Measurements from ENCODE around the gene SLC2A11. TPM values are rescaled to one million over a fixed set of nuclear protein-coding genes. Genes with fewer than 3 reads are reported as not detected.
A peak's percentile ranks its signal among the peaks of the same experiment; 100 is the strongest.

The SLC2A11 gene
- total and polyA plus RNA-seq, 2 experiments from 2014 or later: 6.1 to 16.6 TPM

GRCh38 chr22:23908587-23909205 is 51.0 kb downstream of the SLC2A11 start:
- H3K27ac ChIP-seq: no peak overlapping the region
- H3K9ac ChIP-seq: no peak overlapping the region
- H3K36me3 ChIP-seq (ENCODE audit: low read depth): no peaks in the 10 kb centered on the region
- no peaks in the 10 kb centered on the region for H4K20me1 ChIP-seq (ENCODE audit: insufficient read depth)
- H2AFZ ChIP-seq: 0 out of 2 replicates have a peak overlapping the region, but pooled peaks have one; percentile 19
- no peaks in the 10 kb centered on the region for H3K9me2 ChIP-seq (ENCODE audit: insufficient read depth)
- no peak overlapping the region for H3K4me3 ChIP-seq
- no peaks in the 10 kb centered on the region for H3K79me2 ChIP-seq (ENCODE audit: insufficient read depth)
- no peaks in the 10 kb centered on the region for H3K9me3 ChIP-seq (ENCODE audit: low read depth)
- H3K4me2 ChIP-seq (ENCODE audit: unreplicated experiment): no peak overlapping the region
- no peaks in the 10 kb centered on the region for H3F3A ChIP-seq (ENCODE audit: insufficient read depth)
- no peak for DNase-seq
- H3K4me1 ChIP-seq (ENCODE audit: insufficient read depth): peaks cover 6% of the 10 kb centered on the region
- no peak for TF ChIP-seq EZH2 (IDR thresholded peaks at IDR 0.05; ENCODE audit: insufficient read depth, poor library complexity, severe bottlenecking)
- 82 to 84% methylated on average over 11 of the region's 11 CpGs for WGBS, 2 experiments (ENCODE audit: low coverage in 1 of 2, low lambda C conversion rate in 2 of 2, missing lambda C conversion rate in 2 of 2)
- H3K27me3 ChIP-seq (replicated peaks; ENCODE audit: insufficient read depth): no peaks in the 10 kb centered on the region
- in situ Hi-C loops (cut with MboI): no loop called here

DNA sequence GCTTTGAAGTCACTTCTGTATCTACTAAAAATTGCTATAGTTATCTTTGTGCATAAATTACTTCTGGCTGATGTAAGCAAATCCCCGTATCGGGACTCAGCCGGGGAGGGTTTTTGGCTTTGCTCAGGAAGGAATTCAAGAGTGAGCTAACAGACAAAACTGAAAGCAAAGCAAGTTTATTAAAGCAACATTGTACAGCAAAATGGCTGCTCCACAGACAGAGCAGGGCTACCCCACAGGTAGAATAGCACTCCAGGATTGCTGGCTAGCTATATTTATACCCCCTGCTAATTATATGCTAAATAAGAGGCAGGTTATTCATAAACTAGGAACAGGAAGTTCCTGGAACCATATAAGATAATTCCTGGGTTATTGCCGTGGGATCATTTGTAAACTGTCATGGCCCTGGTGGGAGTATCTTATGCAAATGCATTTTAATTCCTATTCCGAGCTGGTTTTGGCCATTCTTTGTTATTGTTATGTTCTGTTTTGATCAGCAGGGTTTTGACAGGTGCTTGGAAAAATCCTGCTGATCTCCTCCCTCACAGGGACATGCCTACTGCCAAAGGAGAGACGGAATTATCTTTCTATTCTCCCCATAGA is 51.7 kb downstream of the SLC2A11 start:
- Histone ChIP-seq H3K4me2 (ENCODE audit: unreplicated experiment) (no peak overlapping the region), H3K9me3 (ENCODE audit: low read depth) (no peaks in the 10 kb centered on the region), H3K27ac (no peak overlapping the region), H3K9me2 (ENCODE audit: insufficient read depth) (no peaks in the 10 kb centered on the region), H3F3A (ENCODE audit: insufficient read depth) (peaks cover 4% of the 10 kb centered on the region), H3K79me2 (ENCODE audit: insufficient read depth) (no peaks in the 10 kb centered on the region), H3K27me3 (replicated peaks; ENCODE audit: insufficient read depth) (no peaks in the 10 kb centered on the region), H3K36me3 (ENCODE audit: low read depth) (no peaks in the 10 kb centered on the region), H3K4me3 (no peak overlapping the region), H4K20me1 (ENCODE audit: insufficient read depth) (no peaks in the 10 kb centered on the region), H3K9ac (no peak overlapping the region), H2AFZ (0 out of 2 replicates have a peak overlapping the region, but pooled peaks have one; percentile 19), H3K4me1 (ENCODE audit: insufficient read depth) (peaks cover 6% of the 10 kb centered on the region)
- in situ Hi-C loops (cut with MboI): no loop called here
- 56 to 62% methylated on average over 6 of the region's 6 CpGs for WGBS, 2 experiments (ENCODE audit: low coverage in 1 of 2, low lambda C conversion rate in 2 of 2, missing lambda C conversion rate in 2 of 2)
- no peak for TF ChIP-seq EZH2 (IDR thresholded peaks at IDR 0.05; ENCODE audit: insufficient read depth, poor library complexity, severe bottlenecking)
- no peak for DNase-seq

DNA sequence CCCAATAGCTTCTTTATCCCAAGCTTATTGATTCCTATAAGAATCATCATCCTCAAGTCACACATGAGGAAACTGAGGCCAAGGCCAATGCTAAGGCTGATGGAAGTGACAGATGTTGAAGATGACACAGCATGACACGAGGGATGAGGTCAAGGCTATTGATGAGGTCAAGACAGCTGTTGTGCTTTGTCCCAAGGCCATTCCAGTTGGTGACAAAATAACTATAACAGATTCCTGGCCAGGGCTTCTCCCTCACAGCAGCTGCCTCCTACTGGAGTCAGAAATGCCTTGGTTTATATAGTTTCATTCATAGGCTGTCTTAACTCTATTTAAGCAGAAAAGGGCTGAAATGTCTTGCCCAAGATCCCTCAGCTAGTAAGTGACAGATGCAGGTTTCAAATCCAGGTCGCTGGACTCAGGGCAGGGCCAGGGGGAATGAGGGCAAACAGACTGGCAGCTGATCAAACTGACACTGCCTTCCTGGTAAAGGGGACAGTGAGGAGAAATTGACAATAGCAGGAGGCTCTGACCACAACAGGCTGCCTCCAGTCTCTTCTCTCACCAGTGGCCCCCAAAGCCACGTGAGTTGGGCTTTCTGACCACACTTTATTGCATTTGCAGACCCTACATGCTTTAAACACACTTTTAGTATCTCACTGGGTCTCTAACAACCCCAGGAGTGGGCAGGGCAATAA is 53.0 kb downstream of the SLC2A11 start:
- H3F3A ChIP-seq (ENCODE audit: insufficient read depth): peaks cover 17% of the 10 kb centered on the region
- H3K9ac ChIP-seq: no peak overlapping the region
- H3K79me2 ChIP-seq (ENCODE audit: insufficient read depth): no peaks in the 10 kb centered on the region
- no peak overlapping the region for H3K4me2 ChIP-seq (ENCODE audit: unreplicated experiment)
- WGBS, 2 experiments (ENCODE audit: low coverage in 1 of 2, low lambda C conversion rate in 2 of 2, missing lambda C conversion rate in 2 of 2): 73 to 75% methylated on average over 3 of the region's 3 CpGs
- no peak for TF ChIP-seq EZH2phosphoT487 (IDR thresholded peaks at IDR 0.05; ENCODE audit: insufficient read depth, low read depth)
- TF ChIP-seq EZH2 (IDR thresholded peaks at IDR 0.05; ENCODE audit: insufficient read depth, poor library complexity, severe bottlenecking): no peak
- H3K9me3 ChIP-seq (ENCODE audit: low read depth): no peaks in the 10 kb centered on the region
- in situ Hi-C loops (cut with MboI): no loop called here
- no peak overlapping the region for H3K4me3 ChIP-seq
- no peaks in the 10 kb centered on the region for H4K20me1 ChIP-seq (ENCODE audit: insufficient read depth)
- H3K9me2 ChIP-seq (ENCODE audit: insufficient read depth): no peaks in the 10 kb centered on the region
- peaks cover 6% of the 10 kb centered on the region for H3K4me1 ChIP-seq (ENCODE audit: insufficient read depth)
- H3K27ac ChIP-seq: no peak overlapping the region
- H3K27me3 ChIP-seq (replicated peaks; ENCODE audit: insufficient read depth): no peaks in the 10 kb centered on the region
- DNase-seq: no peak
- no peaks in the 10 kb centered on the region for H3K36me3 ChIP-seq (ENCODE audit: low read depth)
- H2AFZ ChIP-seq: no peak overlapping the region

- peaks cover 6% of the 10 kb centered on the region for H3K4me1 ChIP-seq (ENCODE audit: insufficient read depth)
- peaks cover 17% of the 10 kb centered on the region for H3F3A ChIP-seq (ENCODE audit: insufficient read depth)
- H3K27ac ChIP-seq: no peak overlapping the region
- DNase-seq: no peak
- H3K36me3 ChIP-seq (ENCODE audit: low read depth): no peaks in the 10 kb centered on the region
- 86 to 88% methylated on average over 12 of the region's 12 CpGs for WGBS, 2 experiments (ENCODE audit: low coverage in 1 of 2, low lambda C conversion rate in 2 of 2, missing lambda C conversion rate in 2 of 2)
- no peak overlapping the region for H3K4me3 ChIP-seq
- H3K9me2 ChIP-seq (ENCODE audit: insufficient read depth): no peaks in the 10 kb centered on the region
- in situ Hi-C loops (cut with MboI): no loop called here
- H3K9ac ChIP-seq: no peak overlapping the region
- no peaks in the 10 kb centered on the region for H3K27me3 ChIP-seq (replicated peaks; ENCODE audit: insufficient read depth)
- H3K9me3 ChIP-seq (ENCODE audit: low read depth): no peaks in the 10 kb centered on the region
- no peak overlapping the region for H3K4me2 ChIP-seq (ENCODE audit: unreplicated experiment)
- no peak overlapping the region for H2AFZ ChIP-seq
- no peaks in the 10 kb centered on the region for H3K79me2 ChIP-seq (ENCODE audit: insufficient read depth)
- no peak for TF ChIP-seq EZH2 (IDR thresholded peaks at IDR 0.05; ENCODE audit: insufficient read depth, poor library complexity, severe bottlenecking)
- no peak for TF ChIP-seq EZH2phosphoT487 (IDR thresholded peaks at IDR 0.05; ENCODE audit: insufficient read depth, low read depth)
- H4K20me1 ChIP-seq (ENCODE audit: insufficient read depth): no peaks in the 10 kb centered on the region
Measured at GRCh38 chr22:23911318-23911980, 53.8 kb downstream of the SLC2A11 start.

Data from GM23248 (cell line).